Tibial nerve (tissue), 4 donors: ENCODE data around the gene FKBP1A. TPM values are rescaled to one million over a fixed set of nuclear protein-coding genes. Genes with fewer than 3 reads are reported as not detected.

Experiments used
- DNase-seq, 2 donors: peaks; one replicate each; pipeline ENCODE4 v3.0.0-alpha.2; 2019; ENCODE audit warnings: low spot score in 2 of 2
- H3K27ac ChIP-seq, 4 donors: fragments of 200-600 bp; sonication (generic) in 3 of 4; one replicate each; pipeline ENCODE4 v1.5.1; 2017 to 2019; ENCODE audit warnings: mild to moderate bottlenecking in 1 of 4
- H3K27me3 ChIP-seq, 2 donors: fragments of 200-600 bp; sonication (generic) in 1 of 2; one replicate each; pipeline versions ENCODE4 v1.5.1 to v1.6.0; 2017 to 2019
- H3K36me3 ChIP-seq, 3 donors: fragments of 200-600 bp; sonication (generic); one replicate each; pipeline ENCODE4 v1.5.1; 2018 to 2019
- H3K4me1 ChIP-seq, 4 donors: fragments of 200-600 bp; sonication (generic) in 3 of 4; one replicate each; pipeline ENCODE4 v1.5.1; 2017 to 2019
- H3K4me3 ChIP-seq, 4 donors: fragments of 200-600 bp; sonication (generic) in 3 of 4; one replicate each; pipeline ENCODE4 v1.5.1; 2017 to 2019; ENCODE audit warnings: mild to moderate bottlenecking in 1 of 4, moderate library complexity in 1 of 4
- H3K9me3 ChIP-seq, 4 donors: fragments of 200-600 bp; sonication (generic) in 3 of 4; one replicate each; pipeline ENCODE4 v1.5.1; 2017 to 2019
- EP300 ChIP-seq, 2 donors: sonication (generic); formaldehyde crosslinking; IDR thresholded peaks; one replicate each; pipeline ENCODE4 v1.6.1; 2017; ENCODE audit warnings: antibody characterized with exemption in 2 of 2, mild to moderate bottlenecking in 1 of 2
- POLR2A ChIP-seq, 2 donors: fragments of 450-650 bp; IDR thresholded peaks; one replicate each; pipeline ENCODE4 v1.6.1; 2017; ENCODE audit warnings: antibody characterized with exemption in 2 of 2, mild to moderate bottlenecking in 2 of 2, moderate library complexity in 2 of 2
- WGBS, 2 donors: methylation state at CpG; one replicate each; pipeline ENCODE4 v1.1.5; 2018; 5-methylcytosine and 5-hydroxymethylcytosine counted together
- total RNA-seq, 4 donors: library from RNA; depleted of rRNA; stranded (reverse); fragments of >200 nt; gene quantifications; one replicate each; pipeline ENCODE4 v1.1.0, GENCODE V29; 2016
- TF ChIP-seq, protein P1 (sequence below), 5 experiments: fragments of 200-600 bp in 3 of 5; fragments of 450-650 bp in 2 of 5; sonication (generic) in 3 of 5; IDR thresholded peaks; one replicate each; pipeline ENCODE4 v1.5.1; 2016 to 2019; ENCODE audit warnings: antibody characterized with exemption in 5 of 5, mild to moderate bottlenecking in 3 of 5, moderate library complexity in 2 of 5

The FKBP1A gene
- total RNA-seq, 4 donors from 2014 or later = 92.2 to 172 (median 130) TPM

DNA sequence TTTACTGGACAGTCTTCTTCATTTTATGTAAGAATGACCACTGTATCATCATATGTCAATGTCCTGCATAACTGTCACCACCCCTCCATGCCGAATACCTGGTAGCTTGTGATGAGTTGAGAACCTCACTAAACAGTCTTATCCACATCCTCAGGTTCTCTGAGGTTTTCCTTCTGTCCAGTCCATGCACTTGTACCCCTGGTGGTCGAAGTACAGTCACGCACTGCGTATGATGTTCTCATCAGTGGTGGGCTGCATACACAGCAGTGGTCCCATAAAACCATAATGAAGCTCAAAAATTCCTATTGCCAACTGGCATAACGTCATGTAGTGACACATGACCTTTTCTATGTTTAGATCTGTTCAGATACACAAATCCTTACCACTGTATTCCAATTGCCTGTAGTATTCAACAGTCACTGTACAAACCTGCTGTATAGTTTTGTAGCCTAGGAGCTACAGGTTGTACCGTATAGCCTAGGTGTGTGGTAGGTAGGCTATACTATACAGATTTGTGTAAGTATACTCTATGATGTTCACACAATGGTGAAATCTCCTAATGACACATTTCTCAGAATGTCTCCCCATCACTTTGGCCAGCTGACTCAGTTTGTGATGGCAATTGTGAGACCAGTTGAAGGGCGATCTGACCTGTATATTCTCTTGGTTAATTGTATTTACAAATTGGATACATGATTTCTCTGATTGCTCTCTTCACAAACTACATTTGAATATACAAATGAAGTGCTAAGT, 32.6 kb downstream of the FKBP1A start:
- TF ChIP-seq, protein P1, sequence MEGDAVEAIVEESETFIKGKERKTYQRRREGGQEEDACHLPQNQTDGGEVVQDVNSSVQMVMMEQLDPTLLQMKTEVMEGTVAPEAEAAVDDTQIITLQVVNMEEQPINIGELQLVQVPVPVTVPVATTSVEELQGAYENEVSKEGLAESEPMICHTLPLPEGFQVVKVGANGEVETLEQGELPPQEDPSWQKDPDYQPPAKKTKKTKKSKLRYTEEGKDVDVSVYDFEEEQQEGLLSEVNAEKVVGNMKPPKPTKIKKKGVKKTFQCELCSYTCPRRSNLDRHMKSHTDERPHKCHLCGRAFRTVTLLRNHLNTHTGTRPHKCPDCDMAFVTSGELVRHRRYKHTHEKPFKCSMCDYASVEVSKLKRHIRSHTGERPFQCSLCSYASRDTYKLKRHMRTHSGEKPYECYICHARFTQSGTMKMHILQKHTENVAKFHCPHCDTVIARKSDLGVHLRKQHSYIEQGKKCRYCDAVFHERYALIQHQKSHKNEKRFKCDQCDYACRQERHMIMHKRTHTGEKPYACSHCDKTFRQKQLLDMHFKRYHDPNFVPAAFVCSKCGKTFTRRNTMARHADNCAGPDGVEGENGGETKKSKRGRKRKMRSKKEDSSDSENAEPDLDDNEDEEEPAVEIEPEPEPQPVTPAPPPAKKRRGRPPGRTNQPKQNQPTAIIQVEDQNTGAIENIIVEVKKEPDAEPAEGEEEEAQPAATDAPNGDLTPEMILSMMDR (IDR thresholded peaks at IDR 0.05) = no peak
- Histone ChIP-seq H3K27me3 (no peaks in the 10 kb centered on the region), H3K4me3 (no peak overlapping the region), H3K36me3 (peaks cover 0 to 56% (median 2%) of the 10 kb centered on the region in 3 donors), H3K27ac (no peak overlapping the region), H3K4me1 (peaks cover 0 to 6% (median 0%) of the 10 kb centered on the region in 4 donors), H3K9me3 (no peaks in the 10 kb centered on the region)
- DNase-seq = no peak
- 82 to 90% methylated on average over 7 of the region's 7 CpGs for WGBS, 2 donors

DNA sequence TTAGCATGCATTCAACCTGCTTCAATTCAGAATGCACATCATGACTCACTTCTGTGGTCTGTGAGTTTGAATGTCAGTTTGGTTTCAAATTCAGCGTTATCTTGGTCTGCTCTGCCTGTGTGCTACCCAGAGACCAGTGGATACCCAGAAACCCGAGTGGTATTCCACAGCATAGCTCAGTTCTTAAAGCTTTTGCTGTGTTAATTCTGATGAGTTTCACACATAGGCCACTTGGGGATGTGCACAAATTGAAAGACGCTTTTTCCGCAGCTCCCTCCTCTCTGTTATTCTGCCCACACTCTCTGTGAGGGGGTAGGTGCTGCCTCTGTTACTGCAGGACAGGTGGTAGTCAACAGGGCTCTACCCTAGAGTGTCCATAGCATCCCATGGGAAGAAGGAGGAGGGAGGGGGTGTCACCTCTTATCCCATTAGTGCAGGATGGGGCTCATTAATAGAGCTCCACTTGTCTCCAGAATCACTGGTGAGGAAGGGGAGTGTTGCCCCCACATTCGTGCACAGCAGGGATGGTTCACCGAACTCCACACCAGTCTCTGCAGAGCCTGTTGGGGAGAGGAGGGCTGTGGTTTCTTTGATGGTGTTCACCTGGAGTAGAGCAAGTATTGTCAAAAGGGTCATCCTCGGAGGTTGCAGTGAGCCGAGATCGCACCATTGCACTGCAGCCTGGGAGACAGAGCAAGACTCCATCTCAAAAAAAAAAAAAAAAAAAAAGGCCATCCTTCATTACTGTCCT, 34.8 kb downstream of the FKBP1A start:
- TF ChIP-seq, protein P1 (IDR thresholded peaks at IDR 0.05) = no peak
- no peak for TF ChIP-seq EP300 (IDR thresholded peaks at IDR 0.05)
- TF ChIP-seq POLR2A (IDR thresholded peaks at IDR 0.05) = no peak
- WGBS, 2 donors = 92 to 93% methylated on average over 9 of the region's 9 CpGs

DNA sequence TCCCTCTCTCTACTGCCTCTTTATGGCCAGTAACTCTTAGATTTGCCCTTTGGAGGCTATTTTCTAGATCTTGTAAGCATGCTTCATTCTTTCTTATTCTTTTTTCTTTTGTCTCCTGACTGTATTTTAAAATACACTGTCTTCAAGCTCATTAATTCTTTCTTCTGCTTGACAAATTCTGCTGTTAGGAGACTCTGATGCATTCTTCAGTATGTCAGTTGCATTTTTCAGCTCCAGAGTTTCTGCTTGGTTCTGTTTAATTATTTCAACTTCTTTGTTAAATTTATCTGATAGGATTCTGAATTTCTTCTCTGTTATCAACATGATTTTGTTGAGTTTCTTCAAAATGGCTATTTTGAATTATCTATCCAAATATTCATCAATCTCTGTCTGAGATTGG, 38.9 kb downstream of the FKBP1A start:
- peaks cover 0 to 69% (median 0%) of the 10 kb centered on the region in 3 donors for H3K36me3 ChIP-seq
- no peaks in the 10 kb centered on the region for H3K27me3 ChIP-seq
- no peak overlapping the region for H3K27ac ChIP-seq
- H3K9me3 ChIP-seq = peaks cover 0 to 10% (median 3%) of the 10 kb centered on the region in 4 donors
- TF ChIP-seq, protein P1 (IDR thresholded peaks at IDR 0.05) = no peak
- no peak for TF ChIP-seq POLR2A (IDR thresholded peaks at IDR 0.05)
- TF ChIP-seq EP300 (IDR thresholded peaks at IDR 0.05) = no peak
- no peak overlapping the region for H3K4me3 ChIP-seq
- H3K4me1 ChIP-seq = no peaks in the 10 kb centered on the region
- no peak for DNase-seq

More for the DNA sequence above, 34.8 kb downstream of the FKBP1A start:
- no peak overlapping the region for H3K4me3 ChIP-seq
- H3K9me3 ChIP-seq = no peaks in the 10 kb centered on the region
- no peak overlapping the region for H3K27ac ChIP-seq
- H3K27me3 ChIP-seq = no peaks in the 10 kb centered on the region
- DNase-seq = no peak
- H3K36me3 ChIP-seq = peaks cover 0 to 70% (median 2%) of the 10 kb centered on the region in 3 donors
- no peaks in the 10 kb centered on the region for H3K4me1 ChIP-seq

DNA sequence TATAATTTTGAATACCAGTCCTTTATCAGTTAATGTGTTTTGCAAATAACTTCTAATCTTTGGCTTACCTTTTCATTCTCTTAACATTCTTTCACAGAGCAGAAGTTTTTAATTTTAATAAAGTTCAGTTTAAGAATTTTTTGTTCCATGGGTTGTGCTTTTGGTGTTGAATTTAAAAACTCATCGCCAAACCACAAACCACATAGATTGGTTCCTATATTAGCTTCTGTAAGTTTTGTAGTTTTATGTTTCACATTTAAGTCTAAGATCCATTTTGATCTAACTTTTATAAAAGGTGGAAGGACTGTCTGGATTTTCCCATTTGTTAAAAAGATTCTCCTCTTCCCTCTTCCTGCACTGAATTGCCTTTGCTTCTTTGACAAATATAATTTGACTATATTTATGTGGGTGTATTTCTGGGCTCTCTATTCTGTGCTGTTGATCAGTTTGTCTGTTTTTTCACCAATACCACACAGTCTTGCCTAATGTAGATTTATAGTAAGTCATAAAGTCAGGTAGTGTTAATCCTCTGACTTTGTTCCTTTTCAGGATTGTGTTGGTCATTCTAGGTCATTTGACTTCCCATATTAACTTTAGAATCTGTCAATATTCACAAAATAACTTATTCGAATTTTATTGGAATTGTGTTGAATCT, 46.4 kb downstream of the FKBP1A start:
- Histone ChIP-seq H3K36me3 (peaks cover 0 to 14% (median 0%) of the 10 kb centered on the region in 3 donors), H3K4me3 (no peak overlapping the region), H3K27ac (no peak overlapping the region), H3K4me1 (no peaks in the 10 kb centered on the region), H3K27me3 (no peaks in the 10 kb centered on the region), H3K9me3 (peaks cover 0 to 29% (median 7%) of the 10 kb centered on the region in 4 donors)
- TF ChIP-seq POLR2A (IDR thresholded peaks at IDR 0.05) = no peak
- no peak for TF ChIP-seq EP300 (IDR thresholded peaks at IDR 0.05)
- TF ChIP-seq, protein P1 (IDR thresholded peaks at IDR 0.05) = no peak
- 86 to 90% methylated on average over 2 of the region's 2 CpGs for WGBS, 2 donors
- DNase-seq = no peak

DNA sequence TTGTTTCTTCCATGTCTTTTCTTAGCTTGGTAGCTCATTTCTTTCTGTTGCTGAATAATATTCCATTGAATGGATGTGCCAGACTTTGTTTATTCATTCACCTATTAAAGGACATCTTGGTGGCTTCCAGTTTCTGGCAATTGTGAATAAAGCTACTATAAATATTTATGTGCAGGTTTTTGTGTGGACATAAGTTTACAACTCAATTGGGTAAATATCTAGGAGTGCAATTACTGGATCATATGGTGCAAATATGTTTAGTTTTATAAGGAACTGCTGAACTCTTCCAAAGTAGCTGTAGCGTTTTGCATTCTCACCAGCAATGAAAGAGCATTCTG, 47.1 kb downstream of the FKBP1A start:
- 76 to 91% methylated on average over 1 of the region's 1 CpG for WGBS, 2 donors
- Histone ChIP-seq H3K27me3 (no peaks in the 10 kb centered on the region), H3K4me1 (no peaks in the 10 kb centered on the region), H3K36me3 (peaks cover 0 to 11% (median 0%) of the 10 kb centered on the region in 3 donors), H3K9me3 (peaks cover 0 to 29% (median 7%) of the 10 kb centered on the region in 4 donors), H3K27ac (no peak overlapping the region), H3K4me3 (no peak overlapping the region)
- TF ChIP-seq, protein P1 (IDR thresholded peaks at IDR 0.05) = no peak
- no peak for TF ChIP-seq EP300 (IDR thresholded peaks at IDR 0.05)
- TF ChIP-seq POLR2A (IDR thresholded peaks at IDR 0.05) = no peak
- no peak for DNase-seq
